Aorta (tissue), 5 donors: ENCODE results near the gene THSD4. TPM values are rescaled to one million over a fixed set of nuclear protein-coding genes. Genes with fewer than 3 reads are reported as not detected.

Experiments used
- ATAC-seq: fragments of 200-7000 bp; cut with Tn5 transposase; one replicate; pipeline ENCODE4 v1.9.1; 2022; ENCODE audit warnings: moderate library complexity; ENCODE audit not compliant: low FRiP score
- DNase-seq, 2 donors: peaks; one replicate each; pipeline ENCODE4 v3.0.0-alpha.2; 2020
- H3K27ac ChIP-seq, 2 donors: one replicate each; pipeline ENCODE4 v1.5.1; 2013; ENCODE audit warnings: low read length in 2 of 2, mild to moderate bottlenecking in 2 of 2, moderate library complexity in 2 of 2, control low read depth in 1 of 2, inconsistent platforms in 1 of 2, low read depth in 1 of 2
- H3K27me3 ChIP-seq, 2 donors: one replicate each; pipeline ENCODE4 v1.6.1; 2013; ENCODE audit warnings: control low read depth in 1 of 2, low read length in 1 of 2, mild to moderate bottlenecking in 1 of 2, moderate library complexity in 1 of 2; ENCODE audit not compliant: insufficient read depth in 2 of 2, control insufficient read depth in 1 of 2
- H3K36me3 ChIP-seq, 2 donors: one replicate each; pipeline ENCODE4 v1.6.1; 2013; ENCODE audit warnings: control low read depth in 1 of 2, low read length in 1 of 2, mild to moderate bottlenecking in 1 of 2; ENCODE audit not compliant: insufficient read depth in 2 of 2, control insufficient read depth in 1 of 2
- H3K4me1 ChIP-seq, 2 donors: one replicate each; pipeline ENCODE4 v1.6.1; 2013; ENCODE audit warnings: low read length in 2 of 2, control low read depth in 1 of 2, mild to moderate bottlenecking in 1 of 2, moderate library complexity in 1 of 2; ENCODE audit not compliant: insufficient read depth in 2 of 2, control insufficient read depth in 1 of 2
- H3K4me3 ChIP-seq, 2 donors: one replicate each; pipeline ENCODE4 v1.5.1; 2013; ENCODE audit warnings: low read length in 2 of 2, control low read depth in 1 of 2, mild to moderate bottlenecking in 1 of 2
- H3K9me3 ChIP-seq: one replicate; pipeline ENCODE4 v1.6.1; 2013; ENCODE audit warnings: mild to moderate bottlenecking, low read length; ENCODE audit not compliant: control insufficient read depth
- WGBS, 2 donors: extraction: QIAGEN DNeasy Blood & Tissue Kit; methylation state at CpG; one replicate each; pipeline ENCODE4 v1.1.7; 2013; 5-methylcytosine and 5-hydroxymethylcytosine counted together
- intact Hi-C, 2 donors: fragments of 100-400 bp; cut with DNase I; formaldehyde crosslinking; loops; one replicate each; pipeline versions ENCODE4 v1.14.2 to v1.15.0; 2022
- polyA plus RNA-seq, 2 donors: library from polyadenylated mRNA; stranded (reverse); fragments of 200-250 nt; gene quantifications; one replicate each; pipeline ENCODE4 v1.2.3, GENCODE V29; 2013
- total RNA-seq, 2 donors: library from RNA; stranded (reverse); fragmentation: NEBNext Ultra II Directional; extraction: Animal tissue kit (Norgen Biotek cat#: 25700); gene quantifications; one replicate each; pipeline ENCODE4 v1.2.1, GENCODE V29; 2021
- donor health status: healthy with polysubstance abuse.
- donor health status: Bipolar disorder and iron deficiency.
- donor health status: DM: no; HTN: no; CAD: no.
- donor health status: DM: no; HTN: no; CAD: no.
- donor health status: DM: yes; HTN: yes; CAD: no.

The THSD4 gene
- total and polyA plus RNA-seq, 4 donors: 6.3 to 143 (median 30.3) TPM

DNA sequence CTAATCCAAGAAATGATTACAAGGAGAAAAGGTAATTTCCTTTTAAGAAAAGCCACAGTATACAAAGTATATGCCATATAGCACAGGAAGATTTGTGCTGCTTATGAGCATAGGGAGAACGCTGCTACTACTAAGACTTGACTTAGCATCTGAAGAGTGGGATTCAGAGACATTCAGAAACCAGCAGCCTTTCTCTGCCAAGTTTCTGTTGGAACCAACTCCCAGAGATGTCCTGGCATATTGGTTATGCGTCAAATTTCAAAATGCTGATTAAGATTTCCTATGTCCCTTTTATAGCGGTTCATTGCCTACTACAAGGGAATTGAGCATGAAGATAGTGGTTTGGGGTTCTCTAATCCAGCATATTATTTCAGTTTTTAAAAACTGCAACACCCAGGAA is 700.0 kb downstream of the THSD4 start:
- Histone ChIP-seq H3K27me3 (no peaks in the 10 kb centered on the region), H3K4me3 (no peak overlapping the region), H3K36me3 (no peaks in the 10 kb centered on the region), H3K4me1 (no peaks in the 10 kb centered on the region), H3K9me3 (no peaks in the 10 kb centered on the region), H3K27ac (no peak overlapping the region)
- DNase-seq (no peak), ATAC-seq (no peak)
- intact Hi-C loops: no loop called here
- 90 to 91% methylated on average over 3 of the region's 3 CpGs for WGBS, 2 donors

DNA sequence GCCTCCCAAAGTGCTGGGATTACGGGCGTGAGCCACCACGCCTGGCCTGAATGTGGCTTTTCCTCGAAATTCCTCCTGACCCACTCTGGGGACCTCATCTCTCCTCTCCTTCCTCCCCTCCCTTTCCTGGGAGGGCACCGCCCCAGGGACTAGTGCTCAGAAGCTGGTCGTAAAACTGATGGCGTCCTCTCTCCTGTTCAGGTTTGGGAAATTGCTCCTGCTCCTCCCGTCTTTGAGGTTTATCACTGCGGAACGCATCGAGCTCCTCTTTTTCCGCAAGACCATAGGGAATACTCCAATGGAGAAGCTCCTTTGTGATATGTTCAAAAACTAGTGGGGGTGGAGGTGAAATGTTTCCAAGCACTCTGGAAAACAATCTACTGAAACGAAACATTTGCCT is 702.1 kb downstream of the THSD4 start:
- ATAC-seq (no peak), DNase-seq (no peak)
- no peaks in the 10 kb centered on the region for H3K27me3 ChIP-seq
- no peaks in the 10 kb centered on the region for H3K4me1 ChIP-seq
- no peaks in the 10 kb centered on the region for H3K36me3 ChIP-seq
- intact Hi-C loops: no loop called here
- H3K27ac ChIP-seq: no peak overlapping the region
- H3K4me3 ChIP-seq: no peak overlapping the region
- H3K9me3 ChIP-seq: peaks cover 5% of the 10 kb centered on the region
- WGBS, 2 donors: 96 to 97% methylated on average over 13 of the region's 13 CpGs

DNA sequence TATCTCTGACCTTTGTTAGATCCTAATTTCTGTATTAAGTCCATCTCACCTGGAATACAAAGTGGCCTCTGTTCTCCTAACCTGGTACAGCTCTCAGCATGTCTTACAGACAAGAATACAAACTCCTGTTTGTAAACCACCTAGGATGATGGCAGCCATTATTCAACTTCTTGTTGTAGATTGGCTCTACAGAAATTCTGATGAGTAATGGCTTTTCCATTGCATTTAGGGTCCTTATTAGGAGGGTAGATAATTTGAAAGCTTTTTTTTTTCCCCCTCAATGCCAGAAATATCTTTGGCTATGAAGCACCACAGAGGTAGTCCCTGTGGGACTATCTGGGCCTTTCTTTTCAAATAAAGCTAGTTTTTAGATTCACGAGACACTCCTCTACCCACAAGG is 704.9 kb downstream of the THSD4 start:
- no peak overlapping the region for H3K4me3 ChIP-seq
- no peaks in the 10 kb centered on the region for H3K4me1 ChIP-seq
- no peak overlapping the region for H3K27ac ChIP-seq
- no peaks in the 10 kb centered on the region for H3K27me3 ChIP-seq
- intact Hi-C loops: no loop called here
- 97 to 99% methylated on average over 1 of the region's 1 CpG for WGBS, 2 donors
- H3K9me3 ChIP-seq: peaks cover 7% of the 10 kb centered on the region
- H3K36me3 ChIP-seq: peaks cover 0 to 5% of the 10 kb centered on the region in 2 donors
- ATAC-seq (no peak), DNase-seq (no peak)

DNA sequence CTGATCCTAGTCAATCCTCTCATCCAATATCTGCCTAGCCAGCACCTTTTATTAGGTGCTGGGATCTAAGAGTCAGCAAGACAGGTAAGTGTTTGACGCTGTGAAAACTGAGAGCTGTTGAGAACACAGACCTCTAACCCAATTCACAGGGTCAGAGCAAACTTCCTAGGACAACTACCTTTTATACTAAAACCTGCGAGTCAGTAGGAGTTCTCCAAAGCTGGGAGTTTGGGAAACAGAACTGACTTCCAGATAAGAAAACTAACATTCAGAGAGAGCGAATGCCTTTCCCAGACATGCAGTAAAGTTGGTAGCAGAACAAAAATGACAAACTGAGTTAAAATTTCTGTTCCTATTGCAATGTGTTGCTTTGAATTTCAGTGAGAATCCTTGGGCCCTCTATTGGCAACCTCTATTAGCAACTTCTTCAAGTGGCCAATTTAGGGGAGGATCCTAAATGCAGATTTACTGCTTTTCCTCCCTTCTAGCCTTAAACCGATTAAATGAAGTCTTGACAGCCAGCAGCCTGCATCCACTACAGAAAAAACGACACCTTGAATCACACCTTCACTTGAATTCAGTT is 706.4 kb downstream of the THSD4 start:
- Histone ChIP-seq H3K4me1 (no peaks in the 10 kb centered on the region), H3K9me3 (peaks cover 7% of the 10 kb centered on the region), H3K36me3 (peaks cover 5 to 10% of the 10 kb centered on the region in 2 donors), H3K27me3 (no peaks in the 10 kb centered on the region), H3K4me3 (no peak overlapping the region), H3K27ac (no peak overlapping the region)
- intact Hi-C loops: no loop called here
- 91 to 92% methylated on average over 5 of the region's 5 CpGs for WGBS, 2 donors
- ATAC-seq (no peak), DNase-seq (no peak)

DNA sequence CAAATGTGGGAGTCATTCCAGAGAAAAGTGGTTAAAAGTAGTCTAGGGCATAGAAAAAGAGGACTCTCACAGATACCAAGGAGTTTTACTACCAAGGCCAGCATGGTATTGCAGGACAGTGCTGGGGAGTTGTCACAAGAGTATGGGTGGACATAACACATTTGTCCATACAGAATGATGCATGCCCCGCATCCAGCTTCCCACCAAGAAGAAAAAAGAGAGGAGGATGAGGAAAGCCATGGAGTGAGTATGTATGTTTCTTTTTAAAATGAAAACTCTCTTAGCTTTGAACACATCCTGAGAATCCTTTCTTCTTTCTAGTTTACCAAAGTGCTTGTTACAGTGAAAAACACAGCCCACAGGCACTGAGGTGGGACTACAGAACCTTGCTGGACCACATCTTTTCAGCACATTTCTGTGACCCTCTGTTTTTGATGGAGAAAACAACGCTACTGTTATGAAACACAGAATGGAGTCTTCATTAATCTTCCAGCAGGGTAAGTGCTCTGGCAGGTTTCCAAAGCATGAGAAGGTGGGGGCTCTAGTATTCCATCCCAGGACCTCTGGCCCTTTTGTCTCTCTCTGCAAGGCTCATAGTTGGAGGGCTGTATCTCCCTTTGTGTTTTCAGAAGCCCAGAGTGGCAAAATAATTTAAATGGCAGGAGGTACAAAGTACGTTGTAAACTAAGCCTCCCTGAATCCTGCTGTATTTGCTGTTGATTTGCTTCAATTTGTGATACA is 707.8 kb downstream of the THSD4 start:
- 85 to 95% methylated on average over 3 of the region's 3 CpGs for WGBS, 2 donors
- H3K27ac ChIP-seq: no peak overlapping the region
- intact Hi-C loops: no loop called here
- no peaks in the 10 kb centered on the region for H3K27me3 ChIP-seq
- DNase-seq: no peak
- peaks cover 10 to 18% of the 10 kb centered on the region in 2 donors for H3K36me3 ChIP-seq
- no peaks in the 10 kb centered on the region for H3K4me1 ChIP-seq
- peaks cover 7% of the 10 kb centered on the region for H3K9me3 ChIP-seq
- no peak for ATAC-seq
- no peak overlapping the region for H3K4me3 ChIP-seq

DNA sequence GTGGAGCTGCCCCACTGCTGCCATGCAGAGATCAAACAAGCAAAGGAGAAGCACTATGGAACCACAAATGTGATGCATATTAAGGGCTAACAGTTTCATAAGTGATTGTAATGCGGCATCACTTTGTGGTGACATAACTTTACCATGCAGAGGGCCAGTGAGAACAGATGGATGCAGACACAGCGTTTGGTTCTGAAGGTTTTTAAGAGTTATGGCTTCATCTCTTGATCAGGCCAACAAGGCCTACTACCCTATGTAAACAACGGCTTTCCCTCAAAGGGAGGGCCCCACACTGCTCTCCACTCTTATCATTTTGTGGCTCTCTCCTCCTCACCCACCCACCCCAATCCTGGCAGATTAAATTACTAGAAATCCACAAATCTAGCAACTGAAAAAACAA is 708.5 kb downstream of the THSD4 start:
- H3K4me3 ChIP-seq: no peak overlapping the region
- WGBS, 2 donors: 52 to 65% methylated on average over 3 of the region's 3 CpGs
- no peak for ATAC-seq

DNA sequence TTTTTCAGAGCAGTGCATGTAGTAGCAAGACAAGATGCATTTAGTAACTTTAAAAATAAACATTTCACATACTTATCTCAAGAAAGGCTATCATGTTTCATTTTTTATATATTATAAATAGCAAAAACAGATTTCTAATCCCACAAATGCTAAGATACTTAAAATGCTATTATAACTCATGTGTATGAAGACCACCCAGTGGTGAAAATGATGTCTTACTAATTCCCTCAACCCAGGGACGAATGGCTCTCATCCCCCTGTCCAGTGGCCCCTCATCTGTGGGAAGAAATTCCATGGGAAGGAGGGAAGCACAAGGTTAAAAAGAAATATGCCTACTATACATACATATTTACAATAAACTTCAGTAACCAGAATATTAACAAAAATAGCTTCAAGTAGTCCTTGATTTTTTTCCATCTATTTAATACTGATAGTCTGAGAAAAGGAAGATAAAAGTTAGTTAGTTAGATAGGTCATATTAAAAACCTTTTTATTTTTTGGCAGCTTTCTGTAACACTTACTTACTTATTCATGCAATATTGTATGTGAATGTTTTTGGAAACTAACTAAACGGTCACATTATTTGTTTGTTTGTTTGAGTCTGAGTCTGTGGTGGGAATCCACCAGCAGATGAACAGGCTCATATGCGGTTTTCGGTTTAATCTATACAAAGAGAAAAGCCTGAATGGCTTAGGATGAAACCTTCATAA is 709.9 kb downstream of the THSD4 start:
- Histone ChIP-seq H3K4me1 (no peaks in the 10 kb centered on the region), H3K27ac (no peak overlapping the region), H3K9me3 (peaks cover 7% of the 10 kb centered on the region), H3K4me3 (no peak overlapping the region), H3K36me3 (peaks cover 15 to 21% of the 10 kb centered on the region in 2 donors), H3K27me3 (no peaks in the 10 kb centered on the region)
- DNase-seq (no peak), ATAC-seq (no peak)
- intact Hi-C loops: no loop called here
- WGBS, 2 donors: 86 to 88% methylated on average over 4 of the region's 4 CpGs

More for the DNA sequence above, 708.5 kb downstream of the THSD4 start:
- H3K36me3 ChIP-seq: peaks cover 10 to 18% of the 10 kb centered on the region in 2 donors
- H3K4me1 ChIP-seq: no peaks in the 10 kb centered on the region
- peaks cover 7% of the 10 kb centered on the region for H3K9me3 ChIP-seq
- H3K27me3 ChIP-seq: no peaks in the 10 kb centered on the region
- intact Hi-C loops: no loop called here
- no peak for DNase-seq
- H3K27ac ChIP-seq: no peak overlapping the region

DNA sequence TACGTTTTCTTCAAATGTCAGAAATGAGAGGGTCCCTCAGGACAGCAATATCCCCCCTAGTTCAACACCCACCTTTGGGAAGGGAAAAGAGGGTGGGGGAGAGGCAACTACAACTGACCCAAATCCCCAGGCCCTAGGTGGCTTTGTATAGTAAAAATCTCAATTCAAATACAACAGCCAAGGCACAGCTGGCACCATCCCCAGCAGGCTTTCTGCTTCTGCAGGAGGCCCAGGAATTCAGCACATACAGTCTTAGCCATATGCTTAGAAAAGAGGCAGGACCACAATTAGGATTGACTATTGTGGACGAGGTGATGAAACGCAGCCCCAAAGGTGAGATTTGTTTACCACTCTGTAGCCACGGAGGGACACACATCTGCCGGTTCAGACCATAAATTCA is 710.9 kb downstream of the THSD4 start:
- Histone ChIP-seq H3K4me1 (no peaks in the 10 kb centered on the region), H3K27me3 (no peaks in the 10 kb centered on the region), H3K36me3 (peaks cover 15 to 21% of the 10 kb centered on the region in 2 donors), H3K4me3 (no peak overlapping the region), H3K27ac (no peak overlapping the region), H3K9me3 (peaks cover 7% of the 10 kb centered on the region)
- no peak for ATAC-seq
- WGBS, 2 donors: 70 to 76% methylated on average over 5 of the region's 5 CpGs
- intact Hi-C loops: no loop called here
- DNase-seq: no peak
